Ascending aorta (tissue), 2 donors: ENCODE data around the gene HES1. TPM values are rescaled to one million over a fixed set of nuclear protein-coding genes. Genes with fewer than 3 reads are reported as not detected.

Experiments
- DNase-seq, 2 donors: peaks; one replicate each; pipeline ENCODE4 v3.0.0-alpha.2; 2019; ENCODE audit warnings: low spot score in 2 of 2
- H3K27ac ChIP-seq, 2 donors: fragments of 200-600 bp; sonication (generic); one replicate each; pipeline ENCODE4 v1.5.1; 2016 to 2017; ENCODE audit warnings: mild to moderate bottlenecking in 1 of 2
- H3K27me3 ChIP-seq: fragments of 200-600 bp; sonication (generic); one replicate; pipeline ENCODE4 v1.5.1; 2017
- H3K36me3 ChIP-seq, 2 donors: fragments of 200-600 bp; sonication (generic); one replicate each; pipeline ENCODE4 v1.5.1; 2016
- H3K4me1 ChIP-seq, 2 donors: fragments of 200-600 bp; sonication (generic); one replicate each; pipeline ENCODE4 v1.5.1; 2016 to 2017; ENCODE audit warnings: mild to moderate bottlenecking in 1 of 2
- H3K4me3 ChIP-seq, 2 donors: fragments of 200-600 bp; sonication (generic); one replicate each; pipeline ENCODE4 v1.5.1; 2016 to 2017; ENCODE audit warnings: mild to moderate bottlenecking in 1 of 2
- H3K9me3 ChIP-seq, 2 donors: fragments of 200-600 bp; sonication (generic); one replicate each; pipeline ENCODE4 v1.5.1; 2016
- intact Hi-C: fragments of 100-400 bp; cut with DNase I; formaldehyde crosslinking; loops from one replicate; pipeline ENCODE4 v1.15.1; 2023
- total RNA-seq: library from RNA; depleted of rRNA; stranded (reverse); fragments of >200 nt; gene quantifications from one replicate; pipeline ENCODE4 v1.1.0, GENCODE V29; 2016
- TF ChIP-seq, protein P1 (sequence below), 3 experiments: fragments of 200-600 bp in 2 of 3; fragments of 450-650 bp in 1 of 3; sonication (generic) in 2 of 3; IDR thresholded peaks; one replicate each; pipeline ENCODE4 v1.5.1; 2016 to 2019; ENCODE audit warnings: antibody characterized with exemption in 3 of 3, mild to moderate bottlenecking in 1 of 3, moderate library complexity in 1 of 3

Gene HES1
- total RNA-seq, 1 donor from 2014 or later, result 22.6 TPM

DNA sequence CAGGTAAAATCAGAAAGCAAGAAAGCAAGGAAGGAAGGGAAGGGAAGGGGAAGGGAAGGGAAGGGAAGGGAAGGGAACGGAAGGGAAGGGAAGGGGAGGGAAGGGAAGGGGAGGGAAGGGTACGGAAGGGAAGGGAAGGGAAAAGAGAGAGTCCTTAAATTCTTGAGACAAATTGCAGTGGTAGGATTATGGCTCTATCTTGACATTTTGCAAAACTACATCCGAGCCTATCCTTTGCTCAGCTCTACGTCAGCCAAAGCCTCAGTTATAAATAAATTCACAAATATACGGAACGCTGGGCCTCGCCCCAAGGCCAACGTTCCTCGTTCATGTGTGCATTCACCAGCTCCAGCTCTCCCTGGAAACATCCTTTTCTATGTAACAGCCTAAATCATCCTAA, 25.5 kb upstream of the HES1 start:
- Histone ChIP-seq H3K4me1 (no peaks in the 10 kb centered on the region), H3K27ac (no peak overlapping the region), H3K9me3 (no peaks in the 10 kb centered on the region), H3K27me3 (no peaks in the 10 kb centered on the region), H3K36me3 (no peaks in the 10 kb centered on the region), H3K4me3 (no peak overlapping the region)
- TF ChIP-seq, protein P1, sequence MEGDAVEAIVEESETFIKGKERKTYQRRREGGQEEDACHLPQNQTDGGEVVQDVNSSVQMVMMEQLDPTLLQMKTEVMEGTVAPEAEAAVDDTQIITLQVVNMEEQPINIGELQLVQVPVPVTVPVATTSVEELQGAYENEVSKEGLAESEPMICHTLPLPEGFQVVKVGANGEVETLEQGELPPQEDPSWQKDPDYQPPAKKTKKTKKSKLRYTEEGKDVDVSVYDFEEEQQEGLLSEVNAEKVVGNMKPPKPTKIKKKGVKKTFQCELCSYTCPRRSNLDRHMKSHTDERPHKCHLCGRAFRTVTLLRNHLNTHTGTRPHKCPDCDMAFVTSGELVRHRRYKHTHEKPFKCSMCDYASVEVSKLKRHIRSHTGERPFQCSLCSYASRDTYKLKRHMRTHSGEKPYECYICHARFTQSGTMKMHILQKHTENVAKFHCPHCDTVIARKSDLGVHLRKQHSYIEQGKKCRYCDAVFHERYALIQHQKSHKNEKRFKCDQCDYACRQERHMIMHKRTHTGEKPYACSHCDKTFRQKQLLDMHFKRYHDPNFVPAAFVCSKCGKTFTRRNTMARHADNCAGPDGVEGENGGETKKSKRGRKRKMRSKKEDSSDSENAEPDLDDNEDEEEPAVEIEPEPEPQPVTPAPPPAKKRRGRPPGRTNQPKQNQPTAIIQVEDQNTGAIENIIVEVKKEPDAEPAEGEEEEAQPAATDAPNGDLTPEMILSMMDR (IDR thresholded peaks at IDR 0.05), result no peak
- DNase-seq, result no peak
- intact Hi-C loops, result no loop called here

DNA sequence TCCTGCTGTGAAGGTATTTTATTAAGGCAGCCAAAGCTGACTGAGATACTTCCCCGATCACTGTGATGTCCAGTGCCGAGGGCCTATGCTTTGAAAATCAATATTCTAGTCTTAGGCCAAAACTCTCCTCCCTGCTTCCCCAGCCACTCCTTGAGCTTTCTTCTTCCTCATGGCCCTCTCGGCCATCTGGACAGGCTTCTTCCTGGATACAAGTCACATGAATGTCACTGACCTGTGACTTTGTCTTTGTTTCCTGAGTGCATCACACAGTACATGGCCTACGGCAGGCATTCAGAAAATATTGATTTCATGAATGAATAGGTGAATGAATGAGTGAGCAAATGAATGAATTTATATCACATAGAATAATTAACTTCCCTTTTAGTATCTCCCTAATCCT, 24.6 kb upstream of the HES1 start:
- intact Hi-C loops, result no loop called here
- Histone ChIP-seq H3K36me3 (no peaks in the 10 kb centered on the region), H3K4me3 (no peak overlapping the region), H3K27me3 (no peaks in the 10 kb centered on the region), H3K9me3 (no peaks in the 10 kb centered on the region), H3K27ac (no peak overlapping the region), H3K4me1 (no peaks in the 10 kb centered on the region)
- no peak for DNase-seq
- TF ChIP-seq, protein P1 (IDR thresholded peaks at IDR 0.05), result no peak

DNA sequence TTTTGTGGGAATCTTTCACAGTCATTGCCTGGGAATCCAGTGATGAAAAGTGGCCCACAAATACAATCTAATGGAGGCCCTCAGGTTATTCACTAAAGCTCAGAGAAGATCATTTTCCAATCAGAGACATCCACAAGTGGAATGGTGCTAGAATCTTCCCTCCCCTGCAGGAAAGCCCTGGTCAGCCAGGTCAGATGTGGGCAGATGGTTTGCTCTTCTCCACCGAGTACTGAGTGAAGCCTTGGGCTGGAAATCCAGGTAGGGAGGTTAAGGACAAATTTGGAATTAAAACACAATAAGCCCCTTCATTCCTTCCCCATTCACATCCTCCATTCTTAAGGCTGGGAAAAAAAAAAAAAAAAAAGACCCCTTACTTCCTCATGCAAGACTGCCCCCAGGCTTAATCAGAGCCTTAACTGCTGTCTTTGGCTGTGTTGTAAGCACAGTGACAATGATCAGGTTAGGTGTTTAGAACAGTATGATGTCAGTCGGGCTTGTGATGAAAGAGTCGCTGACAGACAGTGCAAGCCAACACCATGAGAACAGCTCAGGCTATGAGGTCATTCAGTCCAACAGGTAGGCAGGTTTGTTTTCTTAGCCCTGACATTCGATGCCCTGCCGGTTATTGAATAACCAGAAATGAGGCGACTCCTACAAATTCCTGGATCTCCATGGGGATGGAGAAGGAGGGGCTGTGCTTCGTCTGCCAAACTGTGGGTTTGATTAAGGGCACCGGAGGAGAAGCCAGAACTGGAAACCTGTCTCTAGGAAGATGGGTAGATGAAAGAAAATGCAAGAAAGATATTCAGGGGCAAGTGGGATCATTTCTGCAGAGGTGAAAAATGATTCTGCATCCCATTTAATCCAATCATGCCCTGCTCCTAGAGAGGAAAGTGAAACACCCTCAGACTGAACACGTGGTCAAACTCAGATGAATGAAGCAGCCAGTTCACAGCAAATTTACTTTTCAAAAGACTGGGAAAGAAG, 23.5 kb upstream of the HES1 start:
- DNase-seq, result no peak
- TF ChIP-seq, protein P1 (IDR thresholded peaks at IDR 0.05), result no peak
- H3K4me1 ChIP-seq, result no peaks in the 10 kb centered on the region
- H3K9me3 ChIP-seq, result no peaks in the 10 kb centered on the region
- no peaks in the 10 kb centered on the region for H3K27me3 ChIP-seq
- no peaks in the 10 kb centered on the region for H3K36me3 ChIP-seq
- intact Hi-C loops, result no loop called here
- H3K27ac ChIP-seq, result no peak overlapping the region
- H3K4me3 ChIP-seq, result no peak overlapping the region

DNA sequence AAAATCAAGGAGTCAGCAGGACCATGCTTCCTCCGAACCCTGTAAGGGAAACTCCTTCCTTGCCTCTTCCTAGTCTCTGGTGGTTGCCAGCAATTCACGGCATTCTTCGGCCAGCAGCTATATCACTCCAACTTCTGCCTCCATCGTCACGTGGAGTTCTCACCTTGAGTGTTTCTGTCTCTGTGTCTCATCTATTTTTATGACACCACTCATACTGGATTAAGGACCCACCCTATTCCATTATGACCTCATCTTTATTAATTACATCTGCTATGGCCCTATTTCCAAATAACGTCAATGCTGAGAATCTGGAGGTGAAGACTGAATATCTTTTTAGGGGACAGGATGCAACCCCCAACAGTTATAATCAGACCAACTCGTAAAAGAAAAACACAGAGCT, 21.8 kb upstream of the HES1 start:
- Histone ChIP-seq H3K27me3 (no peaks in the 10 kb centered on the region), H3K9me3 (no peaks in the 10 kb centered on the region), H3K27ac (no peak overlapping the region), H3K4me3 (no peak overlapping the region), H3K4me1 (no peaks in the 10 kb centered on the region), H3K36me3 (no peaks in the 10 kb centered on the region)
- intact Hi-C loops, result no loop called here
- no peak for DNase-seq
- TF ChIP-seq, protein P1 (IDR thresholded peaks at IDR 0.05), result no peak

DNA sequence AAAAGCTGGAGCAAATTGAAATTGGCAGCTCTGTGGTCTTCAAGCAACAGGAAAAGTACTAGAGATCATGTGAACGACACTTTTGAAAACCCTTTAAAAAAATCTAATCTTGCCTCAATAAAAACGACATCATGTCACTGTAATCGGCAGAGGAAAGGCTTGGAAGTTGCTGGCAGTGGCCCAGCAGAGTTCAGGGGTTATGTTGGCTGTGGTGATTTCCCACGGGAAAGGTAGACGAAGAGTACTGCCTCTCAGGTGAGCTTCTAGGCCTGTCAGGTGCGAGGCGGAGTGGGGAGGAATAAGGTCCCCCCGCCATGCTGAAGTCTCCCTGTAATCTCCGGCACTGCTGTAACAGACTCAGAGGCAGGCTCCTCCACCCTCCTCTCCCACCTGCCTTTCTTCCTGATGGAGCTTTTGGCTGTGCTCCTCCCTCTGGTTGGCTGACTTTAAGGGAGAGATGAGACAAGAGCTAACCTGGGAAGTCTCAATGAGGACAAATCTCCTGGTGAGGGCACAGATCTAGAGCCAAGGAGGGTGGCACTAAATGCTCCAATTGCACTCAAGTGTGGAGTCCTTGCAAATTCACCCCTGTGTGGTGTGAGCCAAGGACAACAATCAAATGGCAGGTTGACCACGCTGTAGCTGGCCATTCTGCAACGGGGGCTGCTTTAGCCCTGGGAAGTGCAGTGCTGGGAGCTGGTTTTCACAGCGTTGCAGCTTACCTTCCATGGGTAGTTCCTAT, 18.7 kb upstream of the HES1 start:
- TF ChIP-seq, protein P1 (IDR thresholded peaks at IDR 0.05), result no peak
- intact Hi-C loops, result no loop called here
- Histone ChIP-seq H3K36me3 (no peaks in the 10 kb centered on the region), H3K9me3 (no peaks in the 10 kb centered on the region), H3K27ac (no peak overlapping the region), H3K27me3 (no peaks in the 10 kb centered on the region), H3K4me1 (no peaks in the 10 kb centered on the region), H3K4me3 (no peak overlapping the region)
- DNase-seq, result no peak
